NOMO-1 treated with DMSO at 0.1 percent for 48 hours (cell line): Measurements from ENCODE around the gene FYTTD1.

Source experiments
- DNase-seq: peaks from one replicate; lab custom pipeline; 2025; ENCODE audit not compliant: unreplicated experiment; lab: John Stamatoyannopoulos, UW

The FYTTD1 gene

GRCh38 chr3:197736491-197737318 is 13.0 kb upstream of the FYTTD1 start, which contains the start of gene RUBCN:
Gene RUBCN (minus strand): TSS chr3:197736904. CDS start chr3:197736719, 185 bp downstream.
- DNase-seq, result peak; percentile 99

- no peak for DNase-seq
Measured at GRCh38 chr3:197737319-197737649, 12.4 kb upstream of the FYTTD1 start.

DNA sequence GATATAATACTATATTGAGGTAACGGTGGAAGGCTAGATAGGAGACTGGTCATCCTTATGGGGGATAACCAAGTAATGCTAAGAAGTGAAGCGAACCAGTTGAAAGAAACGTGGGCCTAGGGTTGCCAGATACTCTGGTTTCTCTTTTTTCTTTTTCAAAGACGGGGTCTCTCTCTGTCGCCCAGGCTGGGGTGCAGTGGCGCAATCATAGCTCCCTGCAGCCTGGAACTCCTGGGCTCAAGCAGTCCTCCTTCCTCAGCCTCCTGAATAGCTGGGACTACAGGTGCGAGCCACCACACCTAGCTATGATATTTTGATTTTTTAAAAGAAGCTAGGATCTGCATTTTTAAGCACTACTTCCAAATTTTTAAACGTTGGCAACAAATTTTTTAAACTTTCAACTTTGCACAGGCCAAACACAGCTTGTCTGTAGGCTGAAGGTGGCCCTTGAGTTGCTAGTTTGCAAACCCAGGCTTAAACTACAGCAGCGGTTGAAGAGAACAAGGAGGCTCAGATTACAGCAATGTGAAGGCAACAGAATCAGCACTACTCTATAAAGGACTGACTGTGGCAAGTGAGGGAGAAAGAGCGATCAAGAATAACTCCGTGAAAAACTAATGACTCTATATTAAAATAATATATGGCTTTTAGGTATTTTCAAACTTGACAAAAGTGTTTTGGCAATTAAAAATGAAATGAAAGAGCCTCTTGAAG is 11.8 kb upstream of the FYTTD1 start:
- no peak for DNase-seq

- no peak for DNase-seq
Measured at GRCh38 chr3:197742787-197743186, 6.9 kb upstream of the FYTTD1 start.

GRCh38 chr3:197746209-197746608 is 3.5 kb upstream of the FYTTD1 start:
- DNase-seq, result peak; percentile 44

DNA sequence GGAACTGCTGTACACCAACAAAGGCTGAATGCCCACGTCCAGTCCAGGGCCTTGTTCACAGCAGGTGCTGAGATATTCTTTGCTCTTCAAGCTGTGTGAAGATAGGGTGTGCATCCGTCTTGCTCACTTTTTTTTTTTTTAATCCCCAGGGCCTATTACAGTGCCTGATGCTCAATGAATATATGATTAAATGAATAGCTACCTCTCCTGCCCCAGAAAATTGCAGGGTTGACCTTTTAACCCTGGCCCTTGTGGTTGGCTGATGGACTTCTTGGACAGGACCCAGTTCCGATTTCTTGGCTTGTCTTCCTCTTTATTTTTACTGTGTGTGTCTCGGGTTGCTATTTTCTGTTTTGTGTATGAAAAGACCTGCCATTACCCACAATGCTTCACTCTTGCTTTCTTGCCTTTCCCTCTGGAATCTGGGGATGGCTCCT is 2.9 kb upstream of the FYTTD1 start:
- peak; percentile 83 for DNase-seq

GRCh38 chr3:197748597-197749314 is 927 bp upstream of the FYTTD1 start:
- DNase-seq, result no peak

DNA sequence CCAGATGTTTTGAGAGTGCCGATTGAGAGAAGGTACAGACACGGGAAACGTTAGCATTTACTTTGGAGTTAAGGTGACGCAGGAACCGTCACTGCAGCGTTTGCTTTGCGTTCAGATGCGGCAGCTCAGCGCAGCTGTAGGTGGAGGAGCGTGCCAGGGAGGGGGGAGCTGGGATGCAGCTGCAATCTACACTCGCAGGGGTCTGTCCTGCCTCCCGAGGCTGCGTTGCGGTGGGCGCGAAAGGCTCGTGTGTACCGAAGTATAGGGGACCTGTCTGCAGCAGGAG is 425 bp upstream of the FYTTD1 start:
- DNase-seq, result peak; percentile 55

- DNase-seq, result peak; percentile 85
Measured at GRCh38 chr3:197750396-197750831, 731 bp downstream of the FYTTD1 start.

DNA sequence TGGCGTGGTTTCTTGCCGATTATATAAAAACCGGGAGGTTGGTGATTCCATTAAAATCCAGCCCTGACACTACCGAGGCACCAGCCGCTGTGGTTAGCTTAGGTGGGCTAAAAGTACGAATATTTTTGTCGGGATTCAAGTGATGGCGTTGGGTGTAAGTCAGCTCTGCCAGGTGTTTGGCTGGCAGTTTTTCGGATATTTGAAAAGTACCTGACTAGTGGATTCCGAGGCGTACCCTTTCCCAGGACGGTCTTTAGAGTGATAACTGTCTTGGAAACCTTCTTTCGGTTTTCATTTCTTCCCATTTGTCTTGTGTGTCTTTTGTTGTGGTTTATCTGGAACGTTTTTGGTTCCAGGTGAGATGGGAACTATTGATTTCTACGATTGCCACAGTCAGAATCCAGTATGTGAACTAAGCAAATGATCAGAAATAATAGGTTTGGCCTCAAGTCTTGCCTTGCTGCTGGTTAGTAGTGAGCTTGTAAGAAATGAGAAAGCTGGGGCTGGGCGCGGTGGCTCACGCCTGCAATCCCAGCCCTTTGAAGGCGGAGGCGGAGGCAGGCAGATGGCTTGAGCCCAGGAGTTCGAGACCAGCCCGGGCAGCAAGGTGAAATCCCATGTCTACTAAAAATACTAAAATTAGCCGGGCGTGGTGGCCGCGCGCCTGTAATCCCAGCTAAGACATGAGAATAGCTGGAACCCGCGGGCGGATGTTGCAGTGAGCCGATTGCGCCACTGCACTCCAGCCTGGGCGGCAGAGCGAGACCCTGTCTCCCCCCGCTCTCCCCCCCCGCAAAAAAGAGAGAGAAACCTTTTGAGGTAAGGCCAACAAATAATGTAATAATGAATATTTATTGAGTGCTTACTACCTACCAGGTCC is 1.4 kb downstream of the FYTTD1 start:
- DNase-seq, result peak; percentile 62

- DNase-seq, result no peak
Measured at GRCh38 chr3:197752107-197752506, 2.4 kb downstream of the FYTTD1 start.

- DNase-seq, result no peak
Measured at GRCh38 chr3:197753263-197753662, 3.6 kb downstream of the FYTTD1 start.

GRCh38 chr3:197756704-197757103 is 7.0 kb downstream of the FYTTD1 start:
- DNase-seq, result no peak

- DNase-seq, result no peak
Measured at GRCh38 chr3:197758512-197758911, 8.8 kb downstream of the FYTTD1 start.

DNA sequence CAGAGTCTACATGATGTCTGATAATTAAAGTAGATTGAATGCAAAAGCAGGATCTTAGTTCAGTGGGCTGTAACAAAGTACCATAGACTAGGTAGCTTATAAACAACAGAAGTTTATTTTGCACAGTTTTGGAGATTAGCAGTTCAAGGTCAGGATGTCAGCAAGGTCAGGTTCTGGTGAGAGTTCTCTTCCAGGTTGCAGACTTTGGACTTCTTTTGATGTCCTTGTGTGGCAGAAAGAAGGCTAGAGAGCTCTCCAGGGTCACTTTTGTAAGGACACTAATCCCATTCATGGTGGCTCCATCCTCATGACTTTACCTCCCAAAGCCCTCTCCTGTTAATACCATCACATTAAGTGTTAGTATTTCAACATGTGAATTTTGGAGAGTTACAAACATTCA is 12.1 kb downstream of the FYTTD1 start:
- no peak for DNase-seq

DNA sequence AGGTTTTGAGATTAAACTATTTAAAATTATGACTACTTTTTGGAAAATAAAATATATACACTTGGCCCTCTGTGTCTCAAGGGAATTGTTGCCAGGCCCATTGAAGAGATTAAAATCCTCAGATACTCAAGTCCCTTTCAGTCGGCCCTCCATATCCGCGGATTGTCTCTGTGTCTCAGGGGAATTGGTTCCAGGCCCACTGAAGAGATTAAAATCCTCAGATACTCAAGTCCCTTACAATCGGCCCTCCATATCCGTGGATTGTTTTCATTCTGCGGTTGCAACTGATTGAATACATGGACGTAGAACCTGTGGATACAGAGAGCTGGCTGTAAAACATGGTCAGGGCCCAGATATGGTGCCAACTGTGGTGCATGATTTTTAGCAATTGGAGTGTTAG is 25.6 kb downstream of the FYTTD1 start:
- DNase-seq, result no peak

DNA sequence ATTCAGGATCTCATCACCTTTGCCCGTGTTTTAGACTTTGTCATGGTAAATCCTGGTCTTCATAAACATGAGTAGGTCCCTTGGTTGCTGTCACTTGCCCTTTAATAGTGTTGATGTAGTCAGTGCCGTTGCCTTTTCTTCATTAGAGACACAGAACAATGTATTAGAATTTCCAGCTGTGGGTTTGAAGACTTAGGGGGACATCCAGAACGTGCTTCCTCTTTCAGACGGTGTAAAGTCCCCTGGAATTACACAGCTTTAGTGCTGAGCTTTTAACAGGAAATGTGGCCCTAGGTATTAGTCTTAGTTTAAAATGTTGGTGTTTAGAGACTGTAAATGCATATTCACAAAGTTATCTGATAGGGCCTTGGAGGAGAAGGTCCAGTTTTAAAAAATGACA is 32.5 kb downstream of the FYTTD1 start:
- DNase-seq, result no peak

DNA sequence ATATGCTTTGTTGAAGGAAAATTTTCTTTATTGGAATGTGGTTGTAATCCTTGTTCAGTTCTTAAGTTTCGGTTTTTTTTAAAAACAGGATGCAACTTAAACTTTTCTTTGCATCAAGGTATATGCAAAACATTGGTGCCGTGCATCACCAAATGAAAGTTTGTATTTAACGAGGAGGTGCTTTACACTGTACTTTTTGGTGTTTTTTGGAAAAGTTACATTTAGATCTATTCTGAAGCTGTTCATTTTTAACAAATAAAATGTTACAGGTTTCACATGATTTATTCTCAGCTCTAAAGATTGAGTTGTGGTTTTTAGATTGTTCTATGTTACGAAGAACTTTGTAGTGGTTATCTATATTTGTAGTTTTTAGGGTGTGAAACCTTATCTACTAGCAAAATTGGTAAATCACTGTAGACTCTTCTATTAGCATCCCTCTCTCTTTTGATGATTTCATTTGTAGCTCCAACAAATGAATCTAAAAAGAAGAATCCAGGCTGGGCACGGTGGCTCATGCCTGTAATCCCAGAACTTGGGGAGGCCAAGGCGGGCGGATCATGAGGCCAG is 34.4 kb downstream of the FYTTD1 start:
- no peak for DNase-seq

GRCh38 chr3:197787412-197787811 is 37.7 kb downstream of the FYTTD1 start:
- DNase-seq, result no peak

GRCh38 chr3:197789309-197789708 is 39.6 kb downstream of the FYTTD1 start:
- DNase-seq, result no peak

GRCh38 chr3:197790033-197790432 is 40.4 kb downstream of the FYTTD1 start:
- DNase-seq, result no peak
